Fibroblast of pulmonary artery (primary cell): ENCODE measurements around the gene NFIA.
"Not testable (repeated sequence)": the region's sequence is repeated elsewhere in the genome, so short reads cannot be mapped to it uniquely, and the experiment has no call there.

Experiments
- DNase-seq: peaks from one replicate; pipeline ENCODE4 v3.0.0-alpha.2; 2010; ENCODE audit warnings: low read depth
- H3K4me3 ChIP-seq: replicated peaks from 2 replicates; pipeline ENCODE4 v1.5.1; 2011; ENCODE audit warnings: low read depth, mild to moderate bottlenecking, control low read depth, low read length, moderate library complexity
- TF ChIP-seq, protein P1 (sequence below): IDR thresholded peaks from 2 replicates; pipeline ENCODE4 v1.5.1; 2011; ENCODE audit warnings: mild to moderate bottlenecking, control low read depth, low read length, inconsistent platforms; ENCODE audit errors: missing control alignments

The NFIA gene

GRCh38 chr1:61053712-61054600 lies 28.4 kb upstream of the NFIA start:
- peak; percentile 19 for DNase-seq
- H3K4me3 ChIP-seq: peak overlapping the region; percentile 40

DNA sequence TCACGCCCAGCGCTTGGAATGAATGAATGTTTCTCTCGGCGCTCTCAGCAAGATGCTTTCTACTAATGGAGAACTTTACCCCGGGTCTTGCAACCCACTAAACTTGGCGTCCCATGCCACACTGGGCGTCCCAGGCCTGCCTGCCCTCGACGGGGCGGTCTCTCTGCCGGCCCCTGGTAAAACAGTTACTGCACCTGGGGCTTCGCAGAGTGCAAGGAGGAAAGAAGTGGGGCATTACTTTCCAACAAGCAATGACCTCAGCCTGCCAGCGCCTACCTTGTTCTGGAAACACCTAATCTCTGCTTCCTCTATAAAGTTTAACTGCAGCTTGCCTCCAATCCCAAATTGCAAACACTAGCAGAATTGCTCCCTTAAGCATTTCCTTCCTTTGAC lies 27.8 kb upstream of the NFIA start:
- TF ChIP-seq, protein P1, sequence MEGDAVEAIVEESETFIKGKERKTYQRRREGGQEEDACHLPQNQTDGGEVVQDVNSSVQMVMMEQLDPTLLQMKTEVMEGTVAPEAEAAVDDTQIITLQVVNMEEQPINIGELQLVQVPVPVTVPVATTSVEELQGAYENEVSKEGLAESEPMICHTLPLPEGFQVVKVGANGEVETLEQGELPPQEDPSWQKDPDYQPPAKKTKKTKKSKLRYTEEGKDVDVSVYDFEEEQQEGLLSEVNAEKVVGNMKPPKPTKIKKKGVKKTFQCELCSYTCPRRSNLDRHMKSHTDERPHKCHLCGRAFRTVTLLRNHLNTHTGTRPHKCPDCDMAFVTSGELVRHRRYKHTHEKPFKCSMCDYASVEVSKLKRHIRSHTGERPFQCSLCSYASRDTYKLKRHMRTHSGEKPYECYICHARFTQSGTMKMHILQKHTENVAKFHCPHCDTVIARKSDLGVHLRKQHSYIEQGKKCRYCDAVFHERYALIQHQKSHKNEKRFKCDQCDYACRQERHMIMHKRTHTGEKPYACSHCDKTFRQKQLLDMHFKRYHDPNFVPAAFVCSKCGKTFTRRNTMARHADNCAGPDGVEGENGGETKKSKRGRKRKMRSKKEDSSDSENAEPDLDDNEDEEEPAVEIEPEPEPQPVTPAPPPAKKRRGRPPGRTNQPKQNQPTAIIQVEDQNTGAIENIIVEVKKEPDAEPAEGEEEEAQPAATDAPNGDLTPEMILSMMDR: no peak
- H3K4me3 ChIP-seq: no peak overlapping the region
- no peak for DNase-seq

More at GRCh38 chr1:61053712-61054600, 28.4 kb upstream of the NFIA start:
- TF ChIP-seq, protein P1: no peak

GRCh38 chr1:61055110-61055614 lies 27.2 kb upstream of the NFIA start:
- no peak overlapping the region for H3K4me3 ChIP-seq
- TF ChIP-seq, protein P1: no peak
- peak; percentile 57 for DNase-seq

DNA sequence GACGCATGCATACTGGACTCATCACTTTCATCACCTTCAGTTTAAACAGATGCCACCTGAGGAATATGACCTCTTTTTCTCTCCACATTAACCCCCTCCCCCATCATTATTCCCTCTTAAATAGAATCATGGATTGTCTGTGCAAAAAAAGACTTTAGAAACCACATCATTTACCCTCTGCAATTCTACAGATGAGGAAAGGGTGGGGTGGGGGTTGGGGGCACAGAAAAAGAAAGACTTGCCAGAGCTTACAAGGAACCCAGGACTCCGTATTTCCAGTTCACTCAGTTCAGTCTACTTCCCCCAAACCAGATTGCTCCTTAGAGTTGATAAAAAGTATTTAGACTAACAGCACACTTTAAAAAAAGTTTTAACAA lies 26.2 kb upstream of the NFIA start:
- H3K4me3 ChIP-seq: no peak overlapping the region
- TF ChIP-seq, protein P1: no peak
- no peak for DNase-seq

GRCh38 chr1:61056573-61057439 lies 25.6 kb upstream of the NFIA start:
- TF ChIP-seq, protein P1: no peak
- H3K4me3 ChIP-seq: peak overlapping the region; percentile 66
- peak; percentile 69 for DNase-seq

- H3K4me3 ChIP-seq: no peak overlapping the region
- TF ChIP-seq, protein P1: no peak
- peak; percentile 60 for DNase-seq
Observed at GRCh38 chr1:61058483-61059245, 23.7 kb upstream of the NFIA start.

- not testable (repeated sequence) for DNase-seq
Observed at GRCh38 chr1:61061601-61062000, 20.8 kb upstream of the NFIA start.

More at GRCh38 chr1:61061601-61062000, 20.8 kb upstream of the NFIA start:
- not testable (repeated sequence) for H3K4me3 ChIP-seq
